Measurements from ENCODE around the gene OAT.

DNA sequence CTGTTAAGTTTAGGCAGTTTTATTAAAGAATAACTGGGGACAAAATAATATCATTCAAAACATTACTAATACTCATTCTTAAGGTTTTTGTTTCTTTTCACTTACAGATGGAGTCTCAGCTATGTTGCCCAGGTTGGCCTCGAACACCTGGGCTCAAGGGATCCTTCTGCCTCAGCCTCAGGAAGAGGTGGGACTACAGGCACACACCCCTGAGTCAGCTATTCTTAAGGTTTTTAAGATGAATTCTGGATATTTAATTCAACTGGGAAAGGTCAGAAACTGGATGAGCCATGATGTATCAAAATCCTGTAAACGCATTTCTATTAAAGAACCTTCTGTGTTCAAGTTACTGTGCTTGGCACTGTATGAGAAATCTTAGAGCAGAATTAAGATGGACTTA lies 3.5 kb downstream of the OAT start:
- TF ChIP-seq, protein P1, sequence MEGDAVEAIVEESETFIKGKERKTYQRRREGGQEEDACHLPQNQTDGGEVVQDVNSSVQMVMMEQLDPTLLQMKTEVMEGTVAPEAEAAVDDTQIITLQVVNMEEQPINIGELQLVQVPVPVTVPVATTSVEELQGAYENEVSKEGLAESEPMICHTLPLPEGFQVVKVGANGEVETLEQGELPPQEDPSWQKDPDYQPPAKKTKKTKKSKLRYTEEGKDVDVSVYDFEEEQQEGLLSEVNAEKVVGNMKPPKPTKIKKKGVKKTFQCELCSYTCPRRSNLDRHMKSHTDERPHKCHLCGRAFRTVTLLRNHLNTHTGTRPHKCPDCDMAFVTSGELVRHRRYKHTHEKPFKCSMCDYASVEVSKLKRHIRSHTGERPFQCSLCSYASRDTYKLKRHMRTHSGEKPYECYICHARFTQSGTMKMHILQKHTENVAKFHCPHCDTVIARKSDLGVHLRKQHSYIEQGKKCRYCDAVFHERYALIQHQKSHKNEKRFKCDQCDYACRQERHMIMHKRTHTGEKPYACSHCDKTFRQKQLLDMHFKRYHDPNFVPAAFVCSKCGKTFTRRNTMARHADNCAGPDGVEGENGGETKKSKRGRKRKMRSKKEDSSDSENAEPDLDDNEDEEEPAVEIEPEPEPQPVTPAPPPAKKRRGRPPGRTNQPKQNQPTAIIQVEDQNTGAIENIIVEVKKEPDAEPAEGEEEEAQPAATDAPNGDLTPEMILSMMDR (IDR thresholded peaks at IDR 0.05): no peak
- no peak for TF ChIP-seq POLR2A (IDR thresholded peaks at IDR 0.05)

All from stomach (tissue), 4 donors.